Fibroblast of villous mesenchyme (primary cell): ENCODE results near the gene MTRR. TPM values are rescaled to one million over a fixed set of nuclear protein-coding genes. Genes with fewer than 3 reads are reported as not detected.

ENCODE experiments used
- DNase-seq: peaks from one replicate; pipeline ENCODE4 v3.0.0-alpha.2; 2010; ENCODE audit warnings: low read depth
- H3K4me3 ChIP-seq: 2 replicates; pipeline ENCODE4 v1.5.1; 2011; ENCODE audit warnings: low read depth, mild to moderate bottlenecking, low read length
- total RNA-seq: library from RNA; depleted of rRNA; stranded (reverse); fragments of >200 nt; gene quantifications from 2 replicates; pipeline ENCODE4 v1.2.3, GENCODE V29; 2012
- TF ChIP-seq, protein P1 (sequence below): IDR thresholded peaks from 2 replicates; pipeline ENCODE4 v1.5.1; 2012; ENCODE audit warnings: low read depth, mild to moderate bottlenecking, low read length; ENCODE audit not compliant: insufficient read depth

Gene MTRR
- total RNA-seq, 1 donor, result 41.5 TPM

DNA sequence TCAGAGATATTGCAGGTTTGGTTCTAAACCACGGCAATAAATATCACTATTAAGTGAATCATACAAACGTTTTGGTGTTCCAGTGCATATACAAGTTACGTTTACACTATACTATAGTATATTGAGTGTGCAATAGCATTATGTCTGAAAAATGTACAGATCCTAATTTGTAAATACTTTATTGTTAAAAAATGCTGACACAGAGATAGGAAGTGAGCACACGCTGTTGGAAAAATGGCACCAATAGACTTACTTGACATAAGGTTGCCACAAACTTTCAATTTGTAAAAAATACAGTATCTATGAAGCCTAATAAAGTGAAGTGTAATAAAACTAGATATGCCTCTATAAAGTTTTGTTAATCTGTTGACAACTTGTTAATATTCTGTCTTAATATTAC lies 34.0 kb upstream of the MTRR start:
- no peak for DNase-seq
- TF ChIP-seq, protein P1, sequence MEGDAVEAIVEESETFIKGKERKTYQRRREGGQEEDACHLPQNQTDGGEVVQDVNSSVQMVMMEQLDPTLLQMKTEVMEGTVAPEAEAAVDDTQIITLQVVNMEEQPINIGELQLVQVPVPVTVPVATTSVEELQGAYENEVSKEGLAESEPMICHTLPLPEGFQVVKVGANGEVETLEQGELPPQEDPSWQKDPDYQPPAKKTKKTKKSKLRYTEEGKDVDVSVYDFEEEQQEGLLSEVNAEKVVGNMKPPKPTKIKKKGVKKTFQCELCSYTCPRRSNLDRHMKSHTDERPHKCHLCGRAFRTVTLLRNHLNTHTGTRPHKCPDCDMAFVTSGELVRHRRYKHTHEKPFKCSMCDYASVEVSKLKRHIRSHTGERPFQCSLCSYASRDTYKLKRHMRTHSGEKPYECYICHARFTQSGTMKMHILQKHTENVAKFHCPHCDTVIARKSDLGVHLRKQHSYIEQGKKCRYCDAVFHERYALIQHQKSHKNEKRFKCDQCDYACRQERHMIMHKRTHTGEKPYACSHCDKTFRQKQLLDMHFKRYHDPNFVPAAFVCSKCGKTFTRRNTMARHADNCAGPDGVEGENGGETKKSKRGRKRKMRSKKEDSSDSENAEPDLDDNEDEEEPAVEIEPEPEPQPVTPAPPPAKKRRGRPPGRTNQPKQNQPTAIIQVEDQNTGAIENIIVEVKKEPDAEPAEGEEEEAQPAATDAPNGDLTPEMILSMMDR, result no peak
- no peak overlapping the region for H3K4me3 ChIP-seq

DNA sequence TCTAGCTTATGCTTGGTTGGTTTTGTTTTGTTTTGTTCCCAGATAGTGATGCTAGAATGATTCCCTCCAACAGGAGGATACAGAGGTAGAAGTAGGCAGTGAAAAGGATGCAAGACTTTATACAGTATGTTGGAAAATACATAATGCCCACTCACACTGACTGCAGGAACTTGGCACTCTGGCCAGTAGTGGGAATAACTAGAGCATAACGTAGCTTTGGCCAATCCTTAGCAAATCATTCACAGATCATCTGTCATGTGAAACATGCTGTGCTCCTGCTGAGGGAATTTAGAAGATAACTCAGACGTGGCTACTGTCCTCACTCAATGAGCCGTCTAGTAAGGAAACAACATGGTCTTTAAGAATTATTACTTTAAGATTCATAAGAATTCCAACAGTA lies 31.5 kb upstream of the MTRR start:
- no peak overlapping the region for H3K4me3 ChIP-seq
- TF ChIP-seq, protein P1, result no peak
- DNase-seq, result no peak

DNA sequence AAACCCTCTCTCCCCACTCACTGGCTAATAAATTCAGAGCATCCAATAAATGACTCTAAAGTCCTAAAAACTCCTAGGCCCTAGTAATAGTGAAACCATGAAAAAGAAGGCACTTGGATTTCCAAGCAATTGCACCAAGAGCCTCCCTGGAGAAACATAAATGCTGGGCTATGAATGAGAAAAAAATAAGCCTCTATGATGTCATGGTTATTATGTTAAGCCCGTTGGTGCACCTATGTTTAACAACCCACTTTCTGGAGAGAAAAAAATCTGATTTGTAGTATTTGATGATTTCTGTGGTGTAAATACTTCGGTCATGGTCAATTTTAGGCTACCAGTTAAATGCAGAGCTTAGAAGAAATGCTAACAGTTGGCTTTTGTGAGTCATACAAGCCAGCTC lies 26.4 kb upstream of the MTRR start:
- TF ChIP-seq, protein P1, result no peak
- no peak for DNase-seq
- no peak overlapping the region for H3K4me3 ChIP-seq

DNA sequence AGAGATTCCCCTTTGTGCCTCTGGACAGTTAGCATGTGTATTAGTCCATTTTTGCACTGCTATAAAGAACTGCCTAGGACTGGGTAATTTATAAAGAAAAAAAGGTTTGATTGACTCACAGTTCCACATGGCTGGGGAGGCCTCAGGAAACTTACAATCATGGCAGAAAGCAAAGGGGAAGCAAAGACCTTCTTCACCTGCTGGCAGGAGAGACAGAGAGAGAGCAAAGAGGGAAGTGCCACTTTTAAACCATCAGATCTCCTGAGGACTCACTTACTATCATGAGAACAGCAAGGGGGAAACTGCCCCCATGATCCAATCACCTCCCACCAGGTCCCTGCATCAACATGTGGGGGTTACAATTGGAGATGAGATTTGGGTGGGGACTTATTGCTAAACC lies 24.0 kb upstream of the MTRR start:
- no peak for DNase-seq
- H3K4me3 ChIP-seq, result no peak overlapping the region
- TF ChIP-seq, protein P1, result no peak

DNA sequence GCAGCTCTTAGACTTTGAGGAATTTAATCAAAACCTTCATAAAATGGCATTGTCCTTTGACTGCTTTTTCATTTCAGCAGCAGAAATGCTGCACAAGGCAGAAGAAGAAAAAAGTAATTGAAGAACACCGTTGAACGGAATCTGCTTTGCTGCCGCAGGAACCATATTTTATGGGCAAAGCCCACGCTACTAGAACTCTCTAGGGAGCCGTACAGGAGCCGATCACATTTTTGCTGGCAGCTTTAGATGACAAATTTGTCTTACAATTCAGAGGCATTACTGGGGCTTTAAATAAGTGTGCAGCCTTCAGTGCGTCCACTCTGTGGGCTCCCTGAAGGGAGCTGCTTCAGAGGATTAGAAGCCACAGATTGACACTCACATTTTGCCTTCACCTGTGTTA lies 23.4 kb upstream of the MTRR start:
- TF ChIP-seq, protein P1, result no peak
- H3K4me3 ChIP-seq, result no peak overlapping the region
- DNase-seq, result no peak

DNA sequence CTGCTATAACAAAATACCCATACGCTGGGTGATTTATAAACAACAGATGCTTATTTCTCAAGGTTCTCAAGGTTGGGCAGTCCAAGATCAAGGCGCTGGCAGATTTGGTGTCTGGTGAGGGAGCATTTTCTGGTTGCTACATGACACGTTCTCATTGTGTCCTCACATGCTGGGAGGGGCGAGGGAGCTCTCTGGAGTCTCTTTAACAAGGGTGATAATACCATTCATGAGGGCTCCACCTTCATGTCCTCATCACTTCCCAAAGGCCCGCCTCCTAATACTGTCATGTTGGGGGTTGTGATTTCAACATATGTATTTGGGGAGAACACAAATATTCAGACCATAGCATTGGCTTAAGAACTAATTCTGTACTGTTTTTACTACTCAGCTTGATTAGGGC lies 22.6 kb upstream of the MTRR start:
- TF ChIP-seq, protein P1, result no peak
- no peak overlapping the region for H3K4me3 ChIP-seq
- DNase-seq, result no peak

DNA sequence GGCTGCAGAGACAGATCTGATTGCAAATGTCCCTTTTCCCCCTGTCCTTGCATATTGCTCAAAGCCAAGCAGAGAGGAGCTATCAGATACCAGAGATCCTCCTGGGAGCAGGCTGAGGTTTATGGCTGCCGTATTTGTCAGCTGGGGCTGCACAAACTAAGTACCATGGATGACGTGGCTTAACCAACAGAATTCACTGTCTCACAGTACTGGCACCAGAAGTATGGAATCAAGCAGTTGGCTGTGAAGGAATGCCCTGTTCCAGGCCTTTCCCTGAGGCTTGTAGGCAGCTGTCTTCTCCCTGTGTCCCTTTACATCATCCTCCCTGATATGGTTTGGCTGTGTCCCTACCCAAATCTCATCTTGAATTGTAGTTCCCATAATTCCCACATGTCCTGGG lies 20.7 kb upstream of the MTRR start:
- no peak for DNase-seq
- no peak overlapping the region for H3K4me3 ChIP-seq
- TF ChIP-seq, protein P1, result no peak
